NCI-H345 treated with DMSO at 0.1 percent for 48 hours (cell line): ENCODE results near the gene RPS19BP1.
A peak's percentile ranks its signal among the peaks of the same experiment; 100 is the strongest.
"Not testable (repeated sequence)": the region's sequence is repeated elsewhere in the genome, so short reads cannot be mapped to it uniquely, and the experiment has no call there.

ENCODE experiments used
- DNase-seq: peaks from one replicate; lab custom pipeline; 2025; ENCODE audit not compliant: unreplicated experiment; lab: John Stamatoyannopoulos, UW

RPS19BP1 gene

DNA sequence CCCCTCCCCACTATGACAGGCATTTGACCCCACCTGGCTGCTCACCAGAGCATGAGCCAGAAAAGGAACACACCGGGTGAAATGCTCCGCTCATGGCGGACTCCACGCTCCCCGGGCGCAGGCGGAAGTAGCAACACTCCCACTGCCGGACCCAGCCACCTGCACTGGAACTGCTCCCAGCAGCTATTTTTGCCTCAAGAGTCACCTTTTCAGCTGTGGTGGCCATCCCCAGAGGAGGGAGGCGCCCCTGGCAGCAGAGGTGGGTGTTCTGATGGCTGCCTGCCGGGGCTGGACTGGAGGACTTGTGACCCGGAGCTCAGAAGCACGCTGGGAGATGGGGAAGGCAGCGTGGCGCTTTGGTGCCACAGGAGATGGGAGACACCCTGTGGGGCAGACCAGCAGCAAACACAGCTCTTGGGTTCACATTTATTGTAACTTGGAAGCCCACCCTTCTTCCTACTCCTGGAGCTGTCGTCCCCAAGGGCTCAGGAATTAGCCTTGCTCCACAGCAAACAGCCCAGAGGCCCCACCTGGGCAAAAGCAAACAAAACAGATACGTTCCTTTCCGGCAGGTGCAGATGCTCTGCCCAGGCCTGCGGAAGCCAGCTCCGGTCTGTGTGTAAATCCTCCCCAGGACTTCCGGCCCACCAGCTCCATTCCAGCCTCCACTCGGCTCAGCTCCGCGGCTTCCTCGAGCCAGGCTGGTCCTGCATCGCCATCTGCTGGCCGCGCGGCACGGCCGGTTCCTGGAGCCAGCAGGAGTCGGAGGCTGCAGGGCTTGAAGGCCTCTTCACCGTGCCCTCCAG lies 3.7 kb downstream of the RPS19BP1 start:
- DNase-seq = peak; percentile 75

- peak; percentile 15 for DNase-seq
Observed at GRCh38 chr22:39528080-39528661, 4.4 kb downstream of the RPS19BP1 start.

GRCh38 chr22:39527481-39527961 lies 5.0 kb downstream of the RPS19BP1 start:
- no peak for DNase-seq

GRCh38 chr22:39526736-39527171 lies 5.8 kb downstream of the RPS19BP1 start:
- no peak for DNase-seq

DNA sequence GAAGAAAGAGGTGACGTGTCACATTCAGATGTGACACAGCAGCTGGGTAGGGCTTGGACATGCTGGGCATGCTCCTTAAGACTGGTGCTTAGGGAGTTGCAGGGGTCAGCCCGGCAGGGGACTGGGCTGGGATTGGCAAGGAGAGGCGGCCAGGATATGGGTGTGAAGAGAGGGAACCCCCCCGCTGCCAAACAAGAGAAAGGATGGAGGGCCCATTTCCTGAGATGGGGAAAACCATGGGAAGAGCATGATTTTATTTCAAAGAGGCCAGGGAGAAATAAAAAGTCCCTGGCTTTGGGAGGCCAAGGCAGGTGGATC lies 6.9 kb downstream of the RPS19BP1 start:
- no peak for DNase-seq

DNA sequence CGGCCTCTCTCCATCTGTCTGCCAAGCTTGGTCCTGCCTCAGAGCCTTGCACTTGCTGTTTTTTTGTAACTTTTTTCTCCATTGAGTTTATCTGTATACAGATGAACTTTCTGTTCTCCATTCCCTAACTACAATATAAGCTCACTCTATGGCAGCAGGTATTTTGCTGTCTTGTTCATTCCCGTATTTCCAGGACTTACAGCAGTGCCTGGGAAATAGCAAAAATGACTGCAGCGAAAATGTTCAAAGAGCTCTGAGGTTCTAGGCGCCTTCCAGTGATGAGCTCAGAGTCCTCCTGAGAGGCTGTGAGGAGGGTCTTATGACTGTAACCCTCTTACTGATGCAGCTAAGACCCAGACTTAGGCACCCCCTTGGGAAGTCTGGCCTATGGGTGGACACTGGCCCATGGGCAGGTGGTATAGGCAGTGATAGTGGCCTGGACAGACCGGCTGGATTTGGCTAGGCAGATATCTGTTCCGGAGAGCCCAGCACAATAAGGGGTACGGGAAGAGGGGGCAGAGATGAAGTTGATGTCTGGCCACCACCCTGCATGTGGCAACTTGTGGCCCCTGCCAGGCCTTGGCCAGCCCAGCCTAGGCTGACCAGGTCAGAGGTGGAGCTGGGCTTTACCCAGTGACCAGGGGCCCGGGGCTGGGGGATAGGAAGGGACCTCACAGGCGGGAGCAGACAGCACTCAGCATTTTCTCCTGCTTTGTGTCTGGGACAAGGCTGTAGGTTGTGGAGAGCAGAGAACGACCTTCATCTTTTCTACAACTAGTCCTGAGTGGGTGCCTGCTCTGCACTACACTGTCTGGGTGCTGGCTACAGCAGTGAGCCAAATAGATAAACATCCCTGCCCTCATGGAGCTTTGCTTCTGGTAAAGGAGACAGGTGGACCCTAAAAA lies 7.5 kb downstream of the RPS19BP1 start:
- no peak for DNase-seq

DNA sequence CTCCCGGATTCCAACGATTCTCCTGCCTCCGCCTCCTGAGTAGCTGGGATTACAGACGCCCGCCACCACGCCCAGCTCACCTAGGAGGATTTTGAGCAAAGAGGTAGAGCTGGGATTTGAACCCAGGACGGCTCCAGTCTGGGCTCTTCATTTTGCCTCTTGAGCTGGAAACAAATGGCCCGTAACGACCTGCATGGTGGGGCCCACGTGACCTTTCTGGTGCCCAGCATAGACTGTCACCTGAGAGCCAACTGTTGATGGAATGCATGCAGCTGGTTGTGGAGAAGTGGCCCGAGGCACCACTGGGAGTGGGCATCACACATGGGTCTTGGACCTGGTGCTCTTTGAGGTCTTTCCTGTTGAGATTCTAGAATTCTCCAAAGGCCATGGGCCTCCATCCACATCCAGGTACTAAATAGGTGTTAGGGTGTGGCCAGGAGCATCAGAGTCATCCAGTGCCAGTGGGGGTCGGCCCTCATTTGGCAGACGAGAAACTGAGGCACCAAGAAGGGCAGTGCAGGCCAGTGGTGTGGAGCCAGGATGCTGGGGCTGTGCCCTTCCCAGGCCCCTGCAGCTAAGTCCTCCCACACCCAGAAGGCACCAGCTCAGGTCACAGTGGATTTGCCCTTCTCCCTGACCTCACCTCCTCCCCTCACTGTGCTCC lies 8.3 kb downstream of the RPS19BP1 start:
- DNase-seq = no peak

DNA sequence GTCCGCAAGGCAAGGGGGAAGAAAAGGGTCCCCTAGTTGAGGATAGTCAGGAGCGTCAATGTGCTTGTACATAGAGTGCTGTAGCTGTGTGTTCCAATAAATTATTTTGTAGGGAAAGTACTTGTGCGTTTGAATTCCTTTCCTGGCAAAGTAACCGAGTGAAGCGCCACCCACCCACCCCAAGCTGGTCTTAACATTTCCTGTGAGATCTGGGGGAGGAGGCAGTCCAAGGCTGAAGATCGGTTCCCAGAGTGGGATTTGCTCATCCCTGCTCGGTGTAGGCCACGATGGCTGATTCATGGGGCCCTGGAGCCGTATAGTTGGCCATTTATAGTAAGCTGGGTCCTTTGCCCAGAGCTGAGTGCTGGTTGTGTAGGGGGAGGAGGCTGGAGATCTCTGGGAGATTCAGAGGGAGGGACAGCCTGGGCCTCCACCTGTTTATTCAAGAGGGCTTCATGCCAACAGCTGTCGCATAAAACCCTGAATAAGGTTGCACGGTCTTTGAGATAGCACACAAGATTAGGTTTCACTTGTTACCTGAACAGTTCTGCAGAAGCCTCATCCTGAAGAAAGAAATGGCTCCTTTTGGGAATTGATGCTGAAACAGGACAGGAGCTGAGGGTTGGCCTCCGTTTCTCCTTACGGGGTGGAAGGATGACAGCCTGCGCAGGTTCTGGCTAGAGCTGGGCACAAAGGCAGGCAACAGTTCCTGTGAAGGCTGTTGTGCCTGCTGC lies 9.8 kb downstream of the RPS19BP1 start:
- DNase-seq = peak; percentile 52

- not testable (repeated sequence) for DNase-seq
Observed at GRCh38 chr22:39522091-39522490, 10.5 kb downstream of the RPS19BP1 start.

DNA sequence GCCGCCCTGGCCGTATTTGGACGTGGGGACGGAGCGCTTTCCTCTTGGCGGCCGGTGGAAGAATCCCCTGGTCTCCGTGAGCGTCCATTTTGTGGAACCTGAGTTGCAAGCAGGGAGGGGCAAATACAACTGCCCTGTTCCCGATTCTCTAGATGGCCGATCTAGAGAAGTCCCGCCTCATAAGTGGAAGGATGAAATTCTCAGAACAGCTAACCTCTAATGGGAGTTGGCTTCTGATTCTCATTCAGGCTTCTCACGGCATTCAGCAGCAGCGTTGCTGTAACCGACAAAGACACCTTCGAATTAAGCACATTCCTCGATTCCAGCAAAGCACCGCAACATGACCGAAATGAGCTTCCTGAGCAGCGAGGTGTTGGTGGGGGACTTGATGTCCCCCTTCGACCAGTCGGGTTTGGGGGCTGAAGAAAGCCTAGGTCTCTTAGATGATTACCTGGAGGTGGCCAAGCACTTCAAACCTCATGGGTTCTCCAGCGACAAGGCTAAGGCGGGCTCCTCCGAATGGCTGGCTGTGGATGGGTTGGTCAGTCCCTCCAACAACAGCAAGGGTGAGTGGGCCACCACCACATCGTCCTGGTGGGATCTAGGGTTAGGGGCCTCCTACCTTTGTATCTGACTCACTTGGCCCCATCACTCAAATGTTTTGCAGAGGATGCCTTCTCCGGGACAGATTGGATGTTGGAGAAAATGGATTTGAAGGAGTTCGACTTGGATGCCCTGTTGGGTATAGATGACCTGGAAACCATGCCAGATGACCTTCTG lies 11.3 kb downstream of the RPS19BP1 start:
- not testable (repeated sequence) for DNase-seq

- DNase-seq = peak; percentile 59
Observed at GRCh38 chr22:39520226-39521105, 12.1 kb downstream of the RPS19BP1 start, which contains the start of gene ATF4. TSS of gene ATF4 (plus strand) at chr22:39520562. CDS start at chr22:39521446, 884 bp downstream.

GRCh38 chr22:39519681-39520225 lies 12.8 kb downstream of the RPS19BP1 start:
- peak; percentile 90 for DNase-seq

GRCh38 chr22:39518996-39519680 lies 13.4 kb downstream of the RPS19BP1 start:
- no peak for DNase-seq

GRCh38 chr22:39518144-39518786 lies 14.3 kb downstream of the RPS19BP1 start:
- DNase-seq = no peak

GRCh38 chr22:39517470-39517869 lies 15.1 kb downstream of the RPS19BP1 start:
- DNase-seq = no peak

- DNase-seq = no peak
Observed at GRCh38 chr22:39515266-39516050, 17.1 kb downstream of the RPS19BP1 start.
